Retinal pigment epithelial cell (primary cell): ENCODE measurements around the gene SSH2.

Experiments
- DNase-seq: peaks from one replicate; pipeline ENCODE4 v3.0.0-alpha.2; 2010; ENCODE audit warnings: low read depth
- H3K4me3 ChIP-seq: 2 replicates; pipeline ENCODE4 v1.5.1; 2011; ENCODE audit warnings: mild to moderate bottlenecking, low read length, control low read depth, moderate library complexity
- CTCF ChIP-seq: conservative IDR thresholded peaks from 2 replicates; pipeline ENCODE4 v1.5.1; 2011; ENCODE audit warnings: low read depth, low read length, control low read depth, inconsistent platforms

SSH2 gene

GRCh38 chr17:29715680-29716079 lies 214.3 kb downstream of the SSH2 start:
- no peak overlapping the region for H3K4me3 ChIP-seq
- no peak for DNase-seq
- no peak for TF ChIP-seq CTCF

- TF ChIP-seq CTCF = no peak
- DNase-seq = no peak
- no peak overlapping the region for H3K4me3 ChIP-seq
Measured at GRCh38 chr17:29714146-29714545, 215.9 kb downstream of the SSH2 start.

GRCh38 chr17:29713626-29714025 lies 216.4 kb downstream of the SSH2 start:
- no peak for DNase-seq
- TF ChIP-seq CTCF = no peak
- H3K4me3 ChIP-seq = no peak overlapping the region

GRCh38 chr17:29711588-29712385 lies 218.2 kb downstream of the SSH2 start:
- DNase-seq = no peak

GRCh38 chr17:29710891-29711418 lies 219.1 kb downstream of the SSH2 start:
- H3K4me3 ChIP-seq = no peak overlapping the region
- DNase-seq = no peak
- TF ChIP-seq CTCF = no peak

More at GRCh38 chr17:29711588-29712385, 218.2 kb downstream of the SSH2 start:
- no peak for TF ChIP-seq CTCF
- no peak overlapping the region for H3K4me3 ChIP-seq

DNA sequence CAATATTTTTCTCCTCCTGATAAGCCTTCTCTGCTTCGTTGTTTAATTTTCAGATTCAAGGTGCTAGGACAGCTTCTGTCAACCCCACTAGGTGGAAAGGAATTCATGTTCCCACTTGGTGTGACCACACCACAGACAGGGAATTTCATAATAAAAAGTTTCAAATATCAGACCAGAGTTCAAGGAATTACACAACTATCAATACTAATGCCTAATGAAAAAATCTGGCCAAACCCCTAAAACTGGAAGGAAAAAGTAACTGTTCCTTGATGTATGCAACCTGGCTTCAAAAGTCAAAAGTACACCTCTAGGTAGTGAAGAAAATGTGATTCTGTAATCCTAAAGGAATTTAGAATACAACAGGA lies 219.5 kb downstream of the SSH2 start:
- no peak for TF ChIP-seq CTCF
- no peak overlapping the region for H3K4me3 ChIP-seq
- no peak for DNase-seq
